Neural crest cell (in vitro differentiated cells): Measurements from ENCODE around the gene RNF123. TPM values are rescaled to one million over a fixed set of nuclear protein-coding genes. Genes with fewer than 3 reads are reported as not detected.
A peak's percentile ranks its signal among the peaks of the same experiment; 100 is the strongest.

Experiments
- DNase-seq: peaks from one replicate; pipeline ENCODE4 v3.0.0; 2021; ENCODE audit warnings: low read depth, mixed read lengths, low spot score
- H3K27ac Mint-ChIP-seq: one replicate; pipeline ENCODE4 v1.8.0; 2021; ENCODE audit warnings: mild to moderate bottlenecking, mixed read lengths; ENCODE audit not compliant: unreplicated experiment
- H3K27me3 Mint-ChIP-seq: 2 replicates; pipeline ENCODE4 v1.8.0; 2021; ENCODE audit warnings: low read depth, mild to moderate bottlenecking, mixed read lengths
- H3K36me3 Mint-ChIP-seq: 2 replicates; pipeline ENCODE4 v1.8.0; 2021; ENCODE audit warnings: low read depth, mild to moderate bottlenecking, mixed read lengths
- H3K4me1 Mint-ChIP-seq: 2 replicates; pipeline ENCODE4 v1.8.0; 2021; ENCODE audit warnings: mixed read lengths
- H3K4me3 Mint-ChIP-seq: one replicate; pipeline ENCODE4 v1.8.0; 2021; ENCODE audit warnings: mild to moderate bottlenecking, mixed read lengths
- H3K9me3 Mint-ChIP-seq: 2 replicates; pipeline ENCODE4 v1.8.0; 2021; ENCODE audit warnings: mixed read lengths
- total RNA-seq: library from RNA; stranded (reverse); gene quantifications from 2 replicates; pipeline ENCODE4 v1.2.1, GENCODE V29; 2021
- TF ChIP-seq, protein P1 (sequence below): fragments of 200-600 bp; sonication (generic); conservative IDR thresholded peaks from 2 replicates; pipeline ENCODE4 v1.5.0; 2021; ENCODE audit warnings: antibody characterized with exemption, mild to moderate bottlenecking

The RNF123 gene
- total RNA-seq, 1 donor from 2014 or later, result 42.4 TPM

DNA sequence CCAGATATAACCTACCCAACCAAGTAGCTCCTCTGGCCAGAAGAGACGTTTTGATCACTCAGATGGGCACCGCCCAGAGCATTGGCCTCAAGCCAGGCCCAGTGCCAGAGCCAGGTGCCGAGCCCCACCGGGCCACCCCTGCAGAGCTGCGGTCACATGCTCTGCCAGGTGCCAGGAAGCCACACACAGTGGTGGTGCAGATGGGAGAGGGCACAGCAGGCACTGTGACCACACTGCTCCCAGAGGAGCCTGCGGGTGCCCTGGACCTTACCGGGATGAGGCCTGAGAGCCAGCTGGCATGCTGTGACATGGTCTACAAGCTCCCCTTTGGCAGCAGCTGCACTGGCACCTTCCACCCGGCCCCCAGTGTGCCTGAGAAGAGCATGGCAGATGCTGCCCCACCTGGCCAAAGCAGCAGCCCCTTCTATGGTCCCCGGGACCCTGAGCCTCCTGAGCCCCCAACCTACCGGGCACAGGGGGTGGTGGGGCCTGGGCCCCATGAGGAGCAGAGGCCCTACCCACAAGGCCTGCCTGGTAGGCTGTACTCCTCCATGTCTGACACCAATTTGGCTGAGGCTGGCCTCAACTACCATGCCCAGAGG lies 34.3 kb upstream of the RNF123 start:
- Mint-ChIP-seq H3K4me1 (peaks cover 5% of the 10 kb centered on the region), H3K27me3 (no peaks in the 10 kb centered on the region), H3K36me3 (no peaks in the 10 kb centered on the region), H3K9me3 (no peaks in the 10 kb centered on the region), H3K4me3 (no peak overlapping the region), H3K27ac (no peak overlapping the region)
- TF ChIP-seq, protein P1, sequence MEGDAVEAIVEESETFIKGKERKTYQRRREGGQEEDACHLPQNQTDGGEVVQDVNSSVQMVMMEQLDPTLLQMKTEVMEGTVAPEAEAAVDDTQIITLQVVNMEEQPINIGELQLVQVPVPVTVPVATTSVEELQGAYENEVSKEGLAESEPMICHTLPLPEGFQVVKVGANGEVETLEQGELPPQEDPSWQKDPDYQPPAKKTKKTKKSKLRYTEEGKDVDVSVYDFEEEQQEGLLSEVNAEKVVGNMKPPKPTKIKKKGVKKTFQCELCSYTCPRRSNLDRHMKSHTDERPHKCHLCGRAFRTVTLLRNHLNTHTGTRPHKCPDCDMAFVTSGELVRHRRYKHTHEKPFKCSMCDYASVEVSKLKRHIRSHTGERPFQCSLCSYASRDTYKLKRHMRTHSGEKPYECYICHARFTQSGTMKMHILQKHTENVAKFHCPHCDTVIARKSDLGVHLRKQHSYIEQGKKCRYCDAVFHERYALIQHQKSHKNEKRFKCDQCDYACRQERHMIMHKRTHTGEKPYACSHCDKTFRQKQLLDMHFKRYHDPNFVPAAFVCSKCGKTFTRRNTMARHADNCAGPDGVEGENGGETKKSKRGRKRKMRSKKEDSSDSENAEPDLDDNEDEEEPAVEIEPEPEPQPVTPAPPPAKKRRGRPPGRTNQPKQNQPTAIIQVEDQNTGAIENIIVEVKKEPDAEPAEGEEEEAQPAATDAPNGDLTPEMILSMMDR, result no peak
- DNase-seq, result no peak

DNA sequence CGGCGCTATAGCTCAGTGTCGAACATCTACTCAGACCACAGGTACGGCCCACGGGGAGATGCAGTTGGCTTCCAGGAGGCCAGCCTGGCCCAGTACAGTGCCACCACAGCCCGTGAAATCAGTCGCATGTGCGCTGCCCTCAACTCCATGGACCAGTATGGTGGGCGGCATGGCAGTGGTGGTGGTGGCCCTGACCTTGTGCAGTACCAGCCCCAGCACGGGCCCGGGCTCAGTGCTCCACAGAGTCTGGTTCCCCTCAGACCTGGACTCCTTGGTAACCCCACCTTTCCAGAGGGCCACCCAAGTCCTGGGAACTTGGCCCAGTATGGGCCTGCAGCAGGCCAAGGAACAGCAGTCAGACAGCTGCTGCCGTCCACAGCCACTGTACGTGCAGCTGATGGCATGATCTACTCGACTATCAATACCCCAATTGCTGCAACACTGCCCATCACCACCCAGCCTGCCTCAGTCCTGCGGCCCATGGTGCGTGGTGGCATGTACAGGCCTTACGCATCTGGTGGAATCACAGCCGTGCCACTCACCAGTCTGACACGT lies 33.5 kb upstream of the RNF123 start:
- no peaks in the 10 kb centered on the region for H3K27me3 Mint-ChIP-seq
- no peaks in the 10 kb centered on the region for H3K9me3 Mint-ChIP-seq
- DNase-seq, result no peak
- no peak overlapping the region for H3K27ac Mint-ChIP-seq
- H3K4me1 Mint-ChIP-seq, result no peaks in the 10 kb centered on the region
- no peak overlapping the region for H3K4me3 Mint-ChIP-seq
- H3K36me3 Mint-ChIP-seq, result no peaks in the 10 kb centered on the region
- TF ChIP-seq, protein P1, result no peak

DNA sequence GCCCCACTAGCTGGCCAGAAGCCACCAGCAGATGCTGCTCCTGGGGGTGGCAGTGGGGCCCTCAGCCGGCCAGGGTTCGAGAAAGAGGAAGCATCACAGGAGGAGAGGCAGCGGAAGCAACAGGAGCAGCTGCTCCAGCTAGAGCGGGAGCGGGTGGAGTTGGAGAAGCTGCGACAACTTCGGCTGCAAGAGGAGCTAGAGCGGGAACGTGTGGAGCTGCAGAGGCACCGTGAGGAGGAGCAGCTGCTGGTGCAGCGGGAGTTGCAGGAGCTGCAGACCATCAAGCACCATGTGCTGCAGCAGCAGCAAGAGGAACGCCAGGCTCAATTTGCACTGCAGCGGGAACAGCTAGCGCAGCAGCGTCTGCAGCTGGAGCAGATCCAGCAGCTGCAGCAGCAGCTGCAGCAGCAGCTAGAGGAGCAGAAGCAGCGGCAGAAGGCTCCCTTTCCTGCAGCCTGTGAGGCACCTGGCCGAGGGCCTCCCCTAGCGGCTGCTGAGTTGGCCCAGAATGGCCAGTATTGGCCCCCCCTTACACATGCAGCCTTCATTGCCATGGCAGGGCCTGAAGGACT lies 32.7 kb upstream of the RNF123 start:
- DNase-seq, result no peak
- TF ChIP-seq, protein P1, result no peak
- Mint-ChIP-seq H3K27me3 (no peaks in the 10 kb centered on the region), H3K4me1 (no peaks in the 10 kb centered on the region), H3K36me3 (no peaks in the 10 kb centered on the region), H3K9me3 (no peaks in the 10 kb centered on the region), H3K4me3 (no peak overlapping the region), H3K27ac (peak overlapping the region; percentile 43)

DNA sequence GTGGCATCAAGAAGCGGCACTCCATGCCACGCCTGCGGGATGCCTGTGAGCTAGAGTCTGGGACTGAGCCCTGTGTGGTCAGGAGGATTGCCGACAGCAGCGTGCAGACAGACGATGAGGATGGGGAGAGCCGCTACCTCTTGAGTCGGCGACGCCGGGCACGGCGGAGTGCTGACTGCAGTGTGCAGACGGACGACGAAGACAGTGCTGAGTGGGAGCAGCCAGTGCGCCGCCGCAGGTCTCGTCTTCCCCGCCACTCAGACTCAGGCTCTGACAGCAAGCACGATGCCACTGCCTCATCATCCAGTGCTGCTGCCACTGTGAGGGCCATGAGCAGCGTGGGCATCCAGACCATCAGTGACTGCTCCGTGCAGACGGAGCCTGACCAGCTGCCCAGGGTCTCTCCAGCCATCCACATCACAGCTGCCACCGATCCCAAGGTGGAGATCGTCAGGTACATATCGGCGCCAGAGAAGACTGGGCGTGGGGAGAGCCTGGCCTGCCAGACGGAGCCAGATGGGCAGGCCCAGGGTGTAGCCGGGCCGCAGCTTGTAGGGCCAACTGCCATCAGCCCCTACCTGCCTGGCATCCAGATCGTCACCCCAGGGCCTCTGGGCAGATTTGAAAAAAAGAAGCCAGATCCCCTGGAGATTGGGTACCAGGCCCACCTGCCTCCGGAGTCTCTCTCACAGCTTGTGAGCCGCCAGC lies 32.0 kb upstream of the RNF123 start:
- H3K27ac Mint-ChIP-seq, result peak overlapping the region; percentile 12
- H3K4me3 Mint-ChIP-seq, result no peak overlapping the region
- TF ChIP-seq, protein P1, result no peak
- H3K9me3 Mint-ChIP-seq, result no peaks in the 10 kb centered on the region
- no peaks in the 10 kb centered on the region for H3K27me3 Mint-ChIP-seq
- DNase-seq, result no peak
- no peaks in the 10 kb centered on the region for H3K4me1 Mint-ChIP-seq
- no peaks in the 10 kb centered on the region for H3K36me3 Mint-ChIP-seq

DNA sequence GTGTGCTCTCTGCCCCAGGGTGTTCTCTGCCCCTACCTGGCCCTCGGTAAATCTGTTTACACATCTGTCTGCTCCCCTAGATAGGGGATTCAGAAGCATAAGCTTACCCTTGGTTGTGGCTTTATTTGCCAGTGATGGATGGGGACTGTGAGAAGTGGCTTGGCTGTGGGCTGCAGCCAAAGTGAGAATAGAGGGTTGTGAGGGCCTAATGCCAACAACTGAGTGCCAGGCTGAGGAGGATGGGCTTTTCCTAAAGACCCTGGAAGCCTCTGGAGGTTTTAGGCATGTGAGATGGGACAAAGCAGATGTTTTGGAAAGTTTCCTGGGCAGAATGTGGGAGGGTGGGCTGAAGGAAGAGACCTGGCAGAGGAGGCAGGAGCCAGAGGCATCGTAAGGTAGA lies 30.6 kb upstream of the RNF123 start:
- Mint-ChIP-seq H3K36me3 (no peaks in the 10 kb centered on the region), H3K4me1 (no peaks in the 10 kb centered on the region), H3K27me3 (no peaks in the 10 kb centered on the region), H3K27ac (no peak overlapping the region), H3K9me3 (no peaks in the 10 kb centered on the region), H3K4me3 (no peak overlapping the region)
- DNase-seq, result no peak
- TF ChIP-seq, protein P1, result no peak
